ENCODE data around the gene DTNB.
"Not testable (repeated sequence)": the region's sequence is repeated elsewhere in the genome, so short reads cannot be mapped to it uniquely, and the experiment has no call there.

GRCh38 chr2:25601711-25602332, 71.6 kb downstream of the DTNB start:
- not testable (repeated sequence) for TF ChIP-seq POLR2A, CTCF, POLR2AphosphoS5 (IDR thresholded peaks at IDR 0.05)
